Measurements from ENCODE around the gene ARMH4.

DNA sequence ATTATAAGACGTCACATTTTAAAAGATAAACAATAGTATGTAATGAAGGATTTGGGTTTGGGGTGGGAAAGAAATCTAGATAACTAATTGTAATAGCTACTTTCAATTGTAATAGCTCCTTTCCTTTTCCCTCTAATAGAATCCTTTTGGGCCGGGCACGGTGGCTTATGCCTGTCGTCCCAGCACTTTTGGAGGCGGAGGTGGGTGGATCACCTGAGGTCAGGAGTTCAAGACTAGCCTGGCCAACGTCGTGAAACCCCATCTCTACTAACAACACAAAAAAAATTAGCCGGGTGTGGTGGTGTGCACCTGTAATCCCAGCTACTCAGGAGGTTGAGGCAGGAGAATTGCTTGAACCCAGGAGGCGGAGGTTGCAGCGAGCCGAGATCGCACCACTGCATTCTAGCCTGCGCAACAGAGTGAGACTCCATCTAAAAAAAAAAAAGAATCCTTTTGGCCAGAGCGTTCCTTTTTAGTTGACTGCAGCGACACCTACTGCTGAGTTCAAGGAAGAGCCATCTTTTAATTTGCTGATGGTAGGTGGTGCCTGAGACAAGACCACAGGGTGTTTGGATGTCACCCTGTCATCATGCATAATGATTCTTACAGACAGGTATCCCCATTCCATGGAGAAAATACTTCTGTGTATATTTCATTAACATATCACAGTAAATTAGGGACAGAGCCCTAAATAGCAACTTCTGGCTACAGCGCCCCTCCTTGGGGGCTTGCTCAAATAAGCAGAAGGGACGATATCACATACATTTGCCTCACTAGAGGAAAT lies 79.5 kb downstream of the ARMH4 start:
- TF ChIP-seq GATA3 (IDR thresholded peaks at IDR 0.05; ENCODE audit: low read depth, low read length) (no peak), GATA2 (IDR thresholded peaks at IDR 0.05; ENCODE audit: low read depth, low read length) (no peak)

Measured in SH-SY5Y (cell line).